GM18498 (cell line): ENCODE results near the gene DOCK9.

Source experiments
- ATAC-seq: cut with Tn5 transposase; IDR thresholded peaks from one replicate; pipeline ENCODE4 v1.9.1; 2021; ENCODE audit warnings: mild to moderate bottlenecking, moderate library complexity; ENCODE audit not compliant: unreplicated experiment

DOCK9 gene

GRCh38 chr13:98976338-98976737, 1.5 kb downstream of the DOCK9 start:
- ATAC-seq = no peak

DNA sequence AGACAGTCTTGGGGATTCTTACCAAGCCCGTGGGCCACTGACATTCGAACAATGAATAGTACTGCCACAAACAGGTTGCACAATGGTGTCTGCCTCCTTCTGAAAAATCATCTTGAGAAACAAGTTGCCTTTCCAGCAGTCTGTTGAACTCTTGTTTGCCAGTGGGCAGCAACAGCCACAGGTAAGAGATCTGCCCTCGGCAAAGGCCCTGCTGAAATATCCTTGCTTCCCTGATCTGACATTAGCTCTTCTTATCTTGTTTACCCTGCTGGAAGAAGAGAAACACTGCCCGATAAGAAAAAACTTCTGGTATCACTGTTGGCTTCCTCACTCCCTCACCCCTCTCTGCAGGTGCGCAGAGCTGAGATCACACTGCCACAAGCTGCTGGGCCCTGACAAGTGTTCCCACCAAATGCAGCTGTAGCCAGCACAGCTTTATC, 2.0 kb downstream of the DOCK9 start:
- no peak for ATAC-seq

GRCh38 chr13:98974053-98974452, 3.8 kb downstream of the DOCK9 start:
- ATAC-seq = no peak

GRCh38 chr13:98972627-98973026, 5.2 kb downstream of the DOCK9 start:
- no peak for ATAC-seq

DNA sequence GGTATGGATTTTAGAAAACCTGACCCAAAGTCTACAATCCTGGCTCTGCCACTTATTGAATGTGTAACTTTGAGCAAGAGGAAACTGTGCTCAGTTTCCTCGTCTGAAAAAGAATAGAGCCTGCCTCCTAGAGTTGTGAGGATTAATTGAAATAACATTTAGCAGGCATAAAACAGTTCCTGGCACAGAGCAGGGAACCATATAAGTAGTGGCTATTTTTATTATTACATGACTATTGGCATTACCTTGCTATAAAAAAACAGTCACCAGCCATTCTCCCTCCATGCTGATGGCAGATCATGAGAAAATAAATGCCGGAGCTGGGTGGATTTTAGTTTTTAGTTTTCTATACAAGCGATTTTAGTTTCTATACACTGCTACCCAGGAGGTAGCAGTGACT, 5.8 kb downstream of the DOCK9 start:
- no peak for ATAC-seq

GRCh38 chr13:98970330-98970729, 7.5 kb downstream of the DOCK9 start:
- no peak for ATAC-seq

GRCh38 chr13:98967491-98967890, 10.4 kb downstream of the DOCK9 start:
- no peak for ATAC-seq

DNA sequence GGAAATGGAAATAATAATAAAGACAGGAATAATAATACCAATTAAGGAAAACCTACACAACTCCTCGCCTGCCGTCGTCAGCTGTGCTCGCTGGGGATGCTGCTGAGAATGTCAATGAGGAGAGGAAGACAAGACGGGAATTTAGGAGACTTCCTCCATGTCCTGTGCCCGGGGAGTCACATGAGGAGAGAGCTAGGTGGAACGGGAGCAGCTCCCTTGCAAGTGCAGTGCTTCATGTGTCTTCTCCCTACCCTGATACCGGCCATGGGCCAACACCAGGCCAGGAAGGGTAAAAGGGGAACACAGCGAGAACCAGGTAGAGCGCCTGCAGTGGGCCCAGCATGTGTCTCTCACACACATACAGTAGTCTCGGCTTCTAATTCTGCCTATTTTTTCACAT, 11.8 kb downstream of the DOCK9 start:
- no peak for ATAC-seq

DNA sequence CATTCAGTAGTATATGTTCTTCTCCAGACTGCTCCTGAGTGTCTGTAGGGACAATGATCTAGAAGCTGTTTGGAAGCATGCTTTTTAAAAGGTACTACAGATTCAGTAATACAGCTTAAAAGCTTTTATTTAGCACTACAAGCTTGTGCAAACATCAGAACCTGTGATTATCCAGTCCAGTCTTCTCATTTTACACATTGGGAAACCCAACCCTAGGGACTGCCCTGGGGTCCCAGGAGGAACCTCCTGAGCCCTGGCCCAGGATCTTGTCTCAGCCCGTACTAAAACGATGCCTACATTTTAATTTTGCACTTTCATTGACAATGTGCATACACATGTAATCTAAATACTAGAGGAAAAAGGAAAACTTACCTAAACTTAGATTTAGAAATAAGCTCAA, 12.5 kb downstream of the DOCK9 start:
- no peak for ATAC-seq

DNA sequence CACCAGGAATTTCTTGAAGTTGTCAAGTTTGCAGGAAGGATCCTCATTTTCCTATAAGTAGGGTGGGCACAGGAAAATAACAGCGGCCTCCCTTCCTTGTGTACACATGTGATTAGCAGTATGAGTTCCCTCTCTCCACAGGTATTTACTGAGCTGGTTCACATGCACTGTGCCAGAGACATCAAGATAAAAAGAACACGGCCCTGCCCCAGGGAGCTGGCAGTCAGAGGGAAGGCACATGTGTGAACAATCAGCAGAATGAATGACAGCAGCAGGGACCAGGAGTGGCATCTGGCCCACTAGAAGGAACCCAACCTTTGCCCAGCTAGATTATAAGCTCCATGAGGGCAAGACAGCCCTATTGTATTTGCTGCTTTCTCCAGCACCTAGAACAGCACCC, 13.9 kb downstream of the DOCK9 start:
- no peak for ATAC-seq

GRCh38 chr13:98962901-98963590, 14.8 kb downstream of the DOCK9 start:
- ATAC-seq = no peak

GRCh38 chr13:98961503-98962105, 16.3 kb downstream of the DOCK9 start:
- no peak for ATAC-seq

DNA sequence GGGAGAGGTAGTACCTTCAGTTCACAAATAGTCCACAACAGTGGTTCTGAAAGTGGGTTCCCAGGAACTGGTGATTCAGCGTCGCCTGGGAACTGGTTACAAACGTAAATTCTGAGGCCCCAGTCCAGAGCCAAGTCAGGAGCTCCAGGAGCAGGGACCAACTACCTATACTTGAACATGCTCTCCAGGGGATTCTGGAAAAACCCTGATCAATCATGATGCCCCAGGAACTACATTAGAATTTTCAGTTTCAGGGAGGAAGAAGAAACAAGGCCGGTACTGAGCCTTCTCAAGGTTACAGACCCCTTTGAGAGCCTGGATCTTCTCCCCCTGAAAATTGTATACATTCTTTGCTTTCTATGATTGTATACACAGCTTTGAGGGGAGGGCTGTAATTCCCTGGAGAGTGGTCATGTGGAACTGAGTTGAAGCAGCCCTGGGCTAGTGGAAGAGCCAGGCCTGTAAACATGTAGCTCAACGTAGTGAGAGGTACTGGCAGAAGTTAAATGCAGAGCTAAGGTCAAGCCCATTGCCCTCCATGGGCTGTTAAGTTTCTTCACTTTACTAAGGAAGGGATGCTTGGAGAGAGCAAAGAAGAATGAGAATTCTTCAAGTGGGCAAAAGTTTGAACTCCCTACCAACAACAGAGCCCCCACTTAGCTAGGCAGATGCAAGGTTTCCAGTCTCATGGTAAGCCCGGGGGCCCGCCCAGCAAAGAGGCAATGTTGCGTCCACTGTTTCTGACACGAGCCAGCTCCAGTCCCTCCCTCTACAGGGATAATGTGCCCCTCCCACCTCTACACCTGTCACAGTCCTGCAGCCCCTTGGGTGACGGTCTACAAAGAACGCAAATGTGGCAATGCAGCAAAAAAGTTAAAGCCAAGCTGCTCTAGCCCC, 17.0 kb downstream of the DOCK9 start:
- no peak for ATAC-seq

DNA sequence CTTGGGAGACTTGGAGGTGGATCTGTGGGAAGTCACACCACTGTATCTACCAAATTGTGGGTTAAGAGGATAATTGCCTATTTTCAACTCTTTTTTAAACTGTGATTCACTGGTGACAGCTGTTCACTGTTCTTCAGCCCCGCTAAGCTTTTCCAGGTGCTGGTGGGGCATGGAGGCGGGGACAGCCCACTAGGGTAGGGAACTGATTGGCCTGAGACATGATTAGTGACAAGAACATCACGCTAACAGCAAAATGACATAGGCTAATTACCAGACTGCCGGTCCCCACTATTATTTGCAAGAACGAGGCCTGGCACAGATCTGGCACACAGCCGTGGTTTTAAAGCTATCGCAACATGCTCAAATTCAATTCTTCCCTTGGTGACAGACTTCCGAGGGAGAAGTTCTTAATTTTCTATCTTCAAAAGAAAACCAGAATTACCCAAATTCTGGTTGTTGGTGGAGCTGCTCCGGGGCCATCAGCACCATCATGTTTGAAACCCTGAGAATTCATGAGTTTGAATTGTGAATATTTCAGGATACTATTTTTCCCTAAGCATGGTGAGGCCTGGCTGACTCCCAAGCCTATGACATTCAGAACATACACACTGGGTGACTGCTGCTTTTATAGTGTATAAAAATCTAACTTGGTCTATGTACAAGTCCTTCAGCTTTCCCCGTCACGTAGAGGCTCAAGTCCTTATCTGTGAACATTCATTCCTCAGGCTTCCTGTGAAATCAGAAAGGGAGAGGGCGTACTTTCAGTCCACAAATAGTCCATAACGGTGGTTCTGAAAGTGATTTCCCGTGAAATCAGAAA, 17.9 kb downstream of the DOCK9 start:
- no peak for ATAC-seq

- ATAC-seq = no peak
Observed at GRCh38 chr13:98959291-98959690, 18.6 kb downstream of the DOCK9 start.

- ATAC-seq = no peak
Observed at GRCh38 chr13:98958443-98958794, 19.4 kb downstream of the DOCK9 start.

GRCh38 chr13:98957731-98958442, 20.0 kb downstream of the DOCK9 start:
- no peak for ATAC-seq

- ATAC-seq = no peak
Observed at GRCh38 chr13:98955336-98955735, 22.5 kb downstream of the DOCK9 start.

GRCh38 chr13:98954313-98954712, 23.6 kb downstream of the DOCK9 start:
- ATAC-seq = no peak

DNA sequence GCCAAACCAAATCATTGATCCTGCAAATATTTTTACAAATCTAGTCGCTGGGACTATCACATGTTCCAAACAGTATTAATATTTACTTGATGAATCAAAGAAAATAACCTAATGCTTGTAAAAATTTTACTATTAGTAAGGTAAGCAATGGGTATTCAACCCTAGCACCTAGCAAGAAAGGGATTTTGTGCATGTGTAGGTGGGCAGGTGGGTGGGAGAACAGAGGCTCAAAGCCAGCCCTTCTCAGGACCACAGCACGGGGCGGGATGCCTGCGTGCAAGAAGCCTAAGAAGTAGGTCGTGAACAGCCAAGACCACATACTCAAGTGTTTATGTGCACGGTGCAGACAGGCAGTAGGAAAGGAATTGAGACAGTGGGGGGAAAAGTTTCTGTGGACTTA, 26.6 kb downstream of the DOCK9 start:
- no peak for ATAC-seq
